ENCODE results near the gene USP2. TPM values are rescaled to one million over a fixed set of nuclear protein-coding genes. Genes with fewer than 3 reads are reported as not detected.

Gene USP2
- total RNA-seq, 1 donor from 2014 or later = 1.2 TPM

- no peak for DNase-seq
Observed at GRCh38 chr11:119361941-119362725, 19.4 kb downstream of the USP2 start.

GRCh38 chr11:119361056-119361787 lies 20.3 kb downstream of the USP2 start:
- no peak for DNase-seq

GRCh38 chr11:119359365-119360214 lies 21.9 kb downstream of the USP2 start:
- DNase-seq = no peak

GRCh38 chr11:119357074-119357473 lies 24.4 kb downstream of the USP2 start:
- no peak for DNase-seq

- peak; percentile 87 for DNase-seq
Observed at GRCh38 chr11:119356349-119357031, 25.0 kb downstream of the USP2 start.

GRCh38 chr11:119355091-119355843 lies 26.2 kb downstream of the USP2 start:
- no peak for DNase-seq

- DNase-seq = peak; percentile 90
Observed at GRCh38 chr11:119352857-119353260, 28.6 kb downstream of the USP2 start.

- no peak for DNase-seq
Observed at GRCh38 chr11:119351232-119351631, 30.3 kb downstream of the USP2 start.

GRCh38 chr11:119350302-119350701 lies 31.2 kb downstream of the USP2 start:
- DNase-seq = no peak

GRCh38 chr11:119347940-119348605 lies 33.4 kb downstream of the USP2 start:
- no peak for DNase-seq

GRCh38 chr11:119347242-119347641 lies 34.2 kb downstream of the USP2 start:
- DNase-seq = no peak

- no peak for DNase-seq
Observed at GRCh38 chr11:119346605-119347004, 34.9 kb downstream of the USP2 start, which contains the start of gene MFRP. MFRP (minus strand) TSS chr11:119346705; CDS start chr11:119346513, 192 bp downstream.

- no peak for DNase-seq
Observed at GRCh38 chr11:119345685-119346084, 35.8 kb downstream of the USP2 start.

- no peak for DNase-seq
Observed at GRCh38 chr11:119344291-119345010, 37.0 kb downstream of the USP2 start.

- DNase-seq = no peak
Observed at GRCh38 chr11:119343726-119344125, 37.8 kb downstream of the USP2 start.

- DNase-seq = no peak
Observed at GRCh38 chr11:119342362-119343130, 38.9 kb downstream of the USP2 start.

GRCh38 chr11:119342023-119342300 lies 39.5 kb downstream of the USP2 start:
- no peak for DNase-seq

GRCh38 chr11:119341222-119342022 lies 40.1 kb downstream of the USP2 start:
- DNase-seq = no peak

Data from dermis blood vessel endothelial cell (primary cell).